Measurements from ENCODE around the gene SNX5.

Gene SNX5

DNA sequence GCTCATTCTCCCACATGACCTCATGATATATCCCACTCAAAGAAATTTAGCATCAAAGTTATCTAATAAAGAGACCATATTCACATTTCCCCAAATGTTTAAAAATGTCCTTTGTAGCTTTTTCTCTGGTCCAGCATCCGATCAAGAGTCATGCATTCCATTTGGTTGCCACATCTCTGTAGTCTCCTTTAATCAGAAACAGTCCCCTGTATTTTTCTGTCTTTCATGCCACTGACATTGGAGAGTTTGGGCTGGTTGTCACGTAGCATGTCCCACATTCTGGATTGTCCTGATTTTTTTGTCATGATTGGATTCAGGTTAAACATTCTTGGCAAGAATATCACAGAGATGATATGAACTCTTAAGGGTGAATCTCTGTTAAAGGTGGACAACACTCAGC lies 55.7 kb downstream of the SNX5 start:
- DNase-seq, result no peak

DNA sequence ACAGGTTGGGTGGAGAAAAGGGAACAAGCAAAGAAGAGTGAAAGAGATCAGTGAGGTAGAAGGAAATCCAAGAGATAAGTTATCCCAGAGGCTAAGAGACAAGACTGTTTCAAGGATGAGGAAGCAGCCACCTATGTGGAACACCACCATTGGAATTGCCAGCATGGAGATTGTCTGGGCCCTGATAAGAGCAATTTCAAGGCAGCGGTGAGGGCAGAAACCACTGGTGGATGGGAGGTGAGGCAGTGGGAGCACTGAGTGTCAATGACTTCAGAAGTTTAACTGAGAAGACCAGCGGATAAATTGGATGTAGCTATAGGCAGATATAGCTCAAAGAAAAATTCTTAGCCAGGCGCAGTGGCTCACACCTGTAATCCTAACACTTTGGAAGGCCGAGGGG lies 56.7 kb downstream of the SNX5 start:
- DNase-seq, result no peak

DNA sequence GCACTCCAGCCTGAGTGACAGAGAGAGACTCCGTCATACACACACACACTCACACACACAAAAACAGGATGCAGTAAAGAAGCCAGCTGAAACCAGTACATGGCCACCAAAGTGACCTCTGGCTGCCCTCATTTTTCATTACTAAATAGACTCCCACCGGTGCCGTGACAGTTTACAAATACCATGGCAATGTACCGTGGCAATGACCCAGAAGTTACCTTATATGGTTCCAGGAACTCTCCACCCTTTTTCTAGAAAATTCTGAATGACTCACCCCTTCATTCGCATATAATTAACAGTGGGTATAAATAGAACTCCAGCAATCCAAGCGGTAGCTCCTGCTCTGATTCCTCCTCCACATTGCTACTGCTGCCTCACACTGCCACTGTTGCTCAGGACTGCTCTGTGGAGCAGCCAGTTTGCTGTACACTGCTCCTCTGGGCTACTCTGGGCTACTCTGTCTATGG lies 57.7 kb downstream of the SNX5 start:
- DNase-seq, result no peak

DNA sequence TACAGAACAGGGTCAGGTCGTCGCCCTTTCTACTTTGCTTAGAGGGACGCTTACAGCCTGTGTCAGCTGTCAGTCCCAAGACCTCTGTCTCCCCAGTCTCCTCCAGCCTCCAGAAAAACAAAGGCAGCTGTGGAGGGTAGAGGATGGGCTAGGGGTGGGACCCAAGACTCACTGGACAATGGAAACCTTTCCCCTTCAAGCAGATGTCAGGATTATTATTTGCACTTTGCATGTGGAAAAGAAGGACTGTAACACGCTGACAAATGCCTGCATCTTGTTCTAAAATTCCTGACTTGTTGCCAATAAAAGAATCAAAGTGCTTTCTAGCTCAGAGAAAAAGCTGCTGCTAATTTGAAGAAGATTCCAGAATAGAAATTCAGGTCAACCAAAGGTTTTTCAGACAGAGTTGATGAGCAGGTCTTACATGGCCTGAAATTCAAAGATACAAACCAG lies 58.7 kb downstream of the SNX5 start:
- no peak for DNase-seq

DNA sequence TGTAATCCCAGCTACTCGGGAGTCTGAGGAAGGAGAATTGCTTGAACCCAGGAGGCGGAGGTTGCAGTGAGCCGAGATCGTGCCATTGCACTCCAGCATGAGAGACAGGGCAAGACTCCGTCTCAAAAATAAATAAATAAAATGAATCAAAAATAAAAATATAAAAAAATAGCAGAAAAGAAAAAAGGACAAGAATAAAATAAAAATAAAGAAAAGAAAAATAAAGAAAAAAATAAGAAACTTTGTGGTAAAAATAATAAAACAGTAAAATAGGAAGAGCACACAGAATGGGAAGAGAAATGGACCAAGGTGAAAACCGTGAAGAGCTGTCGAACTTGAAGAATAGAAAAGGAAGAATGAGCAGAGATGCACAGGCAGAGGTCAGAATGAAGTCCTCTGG lies 63.0 kb downstream of the SNX5 start:
- DNase-seq, result no peak

DNA sequence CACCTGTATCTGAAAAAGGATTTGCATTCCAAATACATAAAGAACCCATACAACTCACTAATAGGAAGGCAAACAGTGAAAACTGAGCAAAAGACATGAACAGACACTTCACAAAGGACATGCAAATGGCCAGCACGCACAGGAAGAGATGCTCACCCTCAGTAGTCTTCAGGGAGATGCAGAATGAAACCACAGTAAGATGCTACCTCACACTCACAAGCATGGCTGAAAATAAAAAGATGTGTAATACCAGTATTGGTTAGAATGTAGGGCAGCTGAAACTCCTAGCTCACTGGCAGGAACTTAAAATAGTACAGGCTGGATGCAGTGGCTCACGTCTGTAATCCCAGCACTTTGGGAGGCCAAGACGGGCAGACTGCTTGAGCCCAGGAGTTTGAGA lies 64.6 kb downstream of the SNX5 start:
- no peak for DNase-seq

DNA sequence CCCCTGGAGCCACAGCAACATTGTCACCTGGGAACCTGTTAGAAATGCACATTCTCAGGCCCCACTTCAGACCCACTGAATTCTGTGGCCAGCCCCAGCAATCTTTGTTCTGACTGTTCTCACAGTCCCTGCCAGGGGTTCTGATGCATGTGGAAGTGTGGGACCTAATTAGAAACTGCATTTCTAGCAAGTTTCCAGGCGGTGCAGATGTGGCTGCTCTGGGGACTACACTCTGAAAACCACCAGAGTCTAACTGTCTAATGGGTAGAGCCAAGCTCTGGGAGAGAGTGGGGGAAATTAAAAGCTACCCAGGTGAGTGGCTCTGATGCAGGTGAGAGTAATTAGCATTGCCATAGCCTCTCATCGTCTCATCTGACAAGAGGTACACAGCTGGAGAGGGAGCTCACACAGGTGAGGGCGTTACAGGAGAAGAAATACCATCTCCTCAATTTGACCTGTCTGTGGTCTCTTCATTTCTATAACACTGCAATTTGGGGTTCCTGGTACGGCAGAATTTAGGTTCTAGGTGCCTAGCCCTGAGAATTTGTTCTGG lies 66.0 kb downstream of the SNX5 start:
- no peak for DNase-seq

DNA sequence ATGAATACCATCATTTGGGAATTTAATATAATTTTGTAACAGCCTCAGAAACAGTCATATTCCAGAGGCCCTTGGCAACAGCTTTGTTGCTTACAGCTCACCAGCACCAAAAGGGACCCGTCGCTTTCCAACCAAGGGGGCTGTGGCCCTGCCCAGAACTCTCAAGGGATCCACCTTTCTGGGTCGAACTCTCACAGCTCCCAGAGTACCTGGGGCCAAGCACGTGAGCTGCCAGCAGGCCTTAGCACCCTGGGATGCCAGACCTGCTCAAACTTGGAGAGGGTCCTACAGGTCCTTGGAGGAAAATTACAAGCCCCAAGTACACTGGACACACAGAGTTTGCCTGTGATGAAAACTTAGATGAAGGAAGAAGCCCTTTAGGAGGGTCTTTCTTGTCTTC lies 66.6 kb downstream of the SNX5 start:
- DNase-seq, result no peak

DNA sequence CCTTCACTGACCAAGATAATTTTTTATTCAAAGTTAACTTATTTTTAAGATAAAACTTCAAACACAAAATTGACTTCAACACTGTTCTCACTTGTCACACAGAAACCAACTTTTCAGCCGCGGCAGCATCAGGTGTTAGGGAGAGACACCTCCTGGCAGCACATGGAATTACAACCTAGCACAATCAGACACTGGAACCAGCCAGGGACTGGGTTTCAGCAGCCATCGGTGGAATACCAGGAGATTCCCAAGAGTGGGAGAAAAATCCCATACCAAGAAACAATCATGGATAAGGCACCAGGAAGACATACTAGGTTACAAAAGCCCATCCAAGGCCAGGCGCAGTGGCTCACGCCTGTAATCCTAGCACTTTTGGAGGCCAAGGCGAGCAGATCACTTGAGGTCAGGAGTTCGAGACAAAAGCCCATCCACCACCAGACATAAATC lies 70.0 kb downstream of the SNX5 start:
- DNase-seq, result peak; percentile 72

DNA sequence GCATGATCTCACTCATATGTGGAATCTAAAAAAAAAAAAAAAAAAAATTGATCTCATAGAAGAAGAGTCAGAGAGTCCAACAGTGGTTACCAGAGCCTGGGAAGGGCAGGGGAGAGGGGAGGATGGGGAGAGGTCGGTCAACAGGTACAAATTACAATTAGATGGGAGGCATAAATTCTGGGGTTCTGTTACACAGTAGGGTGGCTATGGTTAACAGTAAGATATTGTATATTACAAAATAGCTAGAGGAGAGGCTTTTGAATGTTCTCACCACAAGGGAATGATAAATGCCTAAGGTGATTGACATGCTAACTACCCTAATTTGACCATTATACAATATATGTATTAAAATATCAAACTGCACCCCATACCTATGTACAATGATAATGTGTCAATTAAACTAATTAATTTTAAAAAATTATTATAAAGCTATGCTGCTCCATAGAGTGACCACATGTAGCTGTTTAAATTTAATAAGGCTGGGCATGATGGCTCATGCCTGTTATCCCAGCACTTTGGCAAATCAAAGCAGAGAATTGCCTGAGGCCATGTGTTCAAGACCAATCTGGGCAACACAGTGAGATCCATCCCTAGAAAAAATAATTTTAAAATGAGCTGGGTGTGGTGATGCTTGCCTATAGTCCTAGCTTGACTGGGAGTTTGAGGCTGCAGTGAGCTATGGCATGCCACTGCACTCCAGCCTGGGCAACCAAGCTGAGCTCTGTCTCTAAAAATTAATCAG lies 70.9 kb downstream of the SNX5 start:
- DNase-seq, result no peak

DNA sequence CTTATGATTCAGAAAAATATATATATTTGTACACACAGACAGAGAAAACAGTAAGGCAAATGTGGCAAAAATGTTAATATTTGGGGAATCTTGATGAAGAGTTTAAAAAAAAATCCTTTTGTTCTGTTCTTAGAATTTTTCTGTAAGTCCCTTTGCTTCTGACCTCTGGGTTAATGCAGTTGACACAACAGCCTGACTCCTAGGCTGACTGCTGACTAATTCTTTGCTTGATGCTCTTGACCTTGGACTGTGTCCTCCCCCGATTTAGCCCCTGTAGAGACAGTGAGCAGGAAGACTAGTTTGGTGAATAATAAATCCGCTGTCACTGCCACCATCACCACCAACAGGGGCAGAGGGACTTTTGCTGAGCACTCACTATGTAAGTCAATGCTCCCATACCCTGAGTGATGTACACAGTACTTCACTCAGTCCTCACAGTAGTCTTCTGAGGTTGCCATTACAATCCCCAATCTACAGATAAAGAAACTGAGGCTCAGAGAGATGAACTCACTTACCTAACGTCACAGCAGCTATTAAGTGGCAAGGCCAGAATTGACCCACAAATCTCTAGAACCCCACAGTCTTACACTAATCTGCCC lies 71.7 kb downstream of the SNX5 start:
- DNase-seq, result no peak

DNA sequence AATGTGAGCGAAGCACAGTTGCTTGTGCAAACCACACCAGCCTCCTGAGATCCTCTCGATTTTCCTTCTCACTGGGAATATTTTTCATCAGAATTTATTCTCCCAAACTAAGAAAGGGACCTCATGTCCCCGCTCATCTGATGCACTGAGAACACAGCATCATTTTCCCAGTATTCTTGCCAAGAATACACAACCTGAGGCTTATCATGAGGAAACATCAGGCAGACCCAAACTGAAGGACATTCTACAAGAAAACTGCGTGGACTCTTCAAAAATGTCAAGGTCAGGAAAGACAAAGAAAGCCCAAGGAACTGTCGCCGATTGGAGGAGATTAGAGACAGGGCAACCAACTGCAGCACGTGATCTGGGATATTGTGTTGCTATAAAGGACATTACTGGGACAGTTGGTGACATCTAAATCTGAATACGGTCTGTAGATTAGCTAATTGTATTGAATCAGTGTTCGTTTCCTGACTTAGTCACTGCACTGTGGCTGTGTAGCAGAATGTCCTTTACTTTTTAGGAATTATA lies 72.3 kb downstream of the SNX5 start:
- DNase-seq, result no peak

DNA sequence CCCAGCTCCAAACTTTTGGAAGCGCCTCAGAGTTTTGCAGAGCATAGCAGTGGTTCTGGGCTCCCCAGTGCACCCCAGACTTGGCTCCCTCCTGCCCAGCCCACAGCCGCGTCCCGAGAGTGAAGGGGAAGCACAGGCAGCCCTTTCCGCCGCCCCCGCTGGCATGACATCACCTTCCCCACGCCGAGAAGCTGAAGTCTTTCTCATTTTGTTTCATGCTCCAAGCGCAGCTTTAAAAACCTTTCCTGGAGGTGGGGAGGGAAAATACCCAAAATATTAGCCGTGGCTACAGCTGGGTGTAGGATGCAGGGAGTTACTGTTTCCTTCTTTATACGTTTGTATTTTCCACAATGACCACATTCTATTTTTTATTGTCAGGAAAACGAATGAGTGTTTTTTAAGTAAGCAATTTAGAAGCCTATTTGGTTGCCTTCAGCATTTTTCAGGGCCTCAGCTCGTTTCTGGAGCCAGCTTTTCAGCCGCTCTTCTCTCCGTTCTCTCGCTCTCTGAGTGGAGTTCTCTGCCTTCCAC lies 72.9 kb downstream of the SNX5 start:
- DNase-seq, result peak; percentile 30

DNA sequence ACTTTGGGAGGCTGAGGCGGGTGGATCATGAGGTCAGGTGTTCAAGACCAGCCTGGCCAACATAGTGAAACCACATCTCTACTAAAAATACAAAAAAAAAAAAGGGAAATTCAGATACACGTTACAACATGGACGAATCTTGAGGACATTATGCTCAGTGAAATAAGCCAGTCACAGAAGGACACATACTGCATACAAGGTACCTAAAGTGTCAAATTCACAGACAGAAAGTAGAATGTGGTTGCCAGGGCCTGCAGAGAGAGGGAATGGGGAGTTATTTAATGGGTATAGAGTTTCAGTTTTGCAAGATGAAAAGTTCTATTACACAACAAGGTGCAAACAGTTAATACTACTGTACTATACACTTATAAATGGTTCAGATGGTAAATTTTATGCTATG lies 75.1 kb downstream of the SNX5 start:
- no peak for DNase-seq

DNA sequence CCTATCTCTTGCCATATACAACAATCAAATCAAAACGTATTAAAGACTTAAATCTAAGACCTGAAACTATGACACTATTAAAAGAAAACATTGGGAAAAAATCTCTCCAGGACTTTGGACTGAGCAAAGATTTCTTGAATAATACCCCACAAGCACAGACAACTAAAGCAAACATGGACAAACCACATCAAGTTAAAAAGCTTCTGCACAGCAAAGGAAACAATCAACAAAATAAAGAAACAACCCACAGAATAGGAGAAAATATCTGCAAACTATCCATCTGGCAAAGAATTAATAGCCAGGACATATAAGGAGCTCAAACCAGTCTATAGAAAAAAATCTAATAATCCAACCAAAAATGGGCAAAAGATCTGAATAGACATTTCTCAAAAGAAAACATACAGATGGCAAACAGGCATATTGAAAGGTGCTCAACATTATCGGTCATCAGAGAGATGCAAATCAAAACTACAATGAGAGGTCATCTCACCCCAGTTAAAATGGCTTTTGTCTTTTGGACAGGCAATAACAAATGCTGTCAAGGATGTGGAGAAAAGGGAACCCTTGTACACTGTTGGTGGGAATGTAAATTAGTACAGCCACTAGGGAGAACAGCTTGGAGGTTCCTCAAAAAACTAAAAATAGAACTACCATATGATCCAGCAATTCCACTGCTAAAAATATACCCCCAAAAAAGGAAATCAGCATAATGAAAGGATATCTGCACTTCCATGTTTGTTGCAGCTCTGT lies 76.2 kb downstream of the SNX5 start:
- no peak for DNase-seq

All from CD4-positive, alpha-beta T cell treated with Interleukin-17A for 4 hours (primary cell).